Activated CD4-positive, alpha-beta T cell treated with anti-CD3 and anti-CD28 coated beads for 24 hours (primary cell): ENCODE data around the gene DPEP2.
"Not testable (repeated sequence)": the region's sequence is repeated elsewhere in the genome, so short reads cannot be mapped to it uniquely, and the experiment has no call there.

ENCODE experiments used
- DNase-seq, 2 donors: peaks; one replicate each; pipeline ENCODE4 v3.0.0-alpha.2; 2020; ENCODE audit warnings: low read depth in 2 of 2

DPEP2 gene

DNA sequence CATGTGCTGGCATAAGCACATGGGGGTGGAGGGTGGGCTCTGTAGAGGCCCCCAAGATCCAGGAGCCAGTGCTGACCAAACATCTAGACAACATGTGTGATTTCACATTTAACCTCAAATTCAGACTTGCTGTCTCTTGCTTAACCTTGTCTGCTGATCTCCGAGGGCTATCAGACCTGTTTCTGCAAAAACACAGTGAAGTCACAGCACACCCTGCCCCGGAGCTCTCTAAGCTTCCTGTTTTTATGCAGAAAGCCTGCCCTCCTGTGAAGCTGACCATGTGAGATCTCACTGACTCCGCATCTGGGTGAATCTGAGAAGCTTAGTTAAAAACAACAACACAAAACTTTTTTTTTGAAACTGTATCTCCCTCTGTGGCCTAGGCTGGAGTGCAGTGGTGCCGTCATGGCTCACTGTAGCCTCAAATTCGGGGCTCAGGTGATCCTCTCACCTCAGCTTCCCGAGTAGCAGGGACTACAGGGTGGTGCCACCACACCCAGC, 6.6 kb upstream of the DPEP2 start:
- DNase-seq, result no peak

DNA sequence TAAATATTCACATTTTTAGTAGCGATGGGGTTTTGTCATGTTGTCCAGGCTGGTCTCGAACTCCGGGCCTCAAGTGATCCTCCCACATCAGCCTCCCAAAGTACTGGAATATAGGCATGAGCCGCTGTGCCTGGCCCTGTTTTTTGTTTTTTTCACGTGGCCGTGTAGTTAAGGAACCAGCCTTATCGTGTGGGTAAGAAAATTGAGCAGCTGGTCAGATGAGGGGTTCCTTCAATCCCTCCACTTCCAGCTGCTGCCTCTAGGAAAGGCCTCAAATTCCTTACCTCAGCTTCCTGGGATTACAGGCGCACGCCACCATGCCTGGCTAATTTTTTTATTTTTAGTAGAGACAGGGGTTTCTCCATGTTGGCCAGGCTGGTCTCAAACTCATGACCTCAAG, 5.9 kb upstream of the DPEP2 start:
- no peak for DNase-seq

DNA sequence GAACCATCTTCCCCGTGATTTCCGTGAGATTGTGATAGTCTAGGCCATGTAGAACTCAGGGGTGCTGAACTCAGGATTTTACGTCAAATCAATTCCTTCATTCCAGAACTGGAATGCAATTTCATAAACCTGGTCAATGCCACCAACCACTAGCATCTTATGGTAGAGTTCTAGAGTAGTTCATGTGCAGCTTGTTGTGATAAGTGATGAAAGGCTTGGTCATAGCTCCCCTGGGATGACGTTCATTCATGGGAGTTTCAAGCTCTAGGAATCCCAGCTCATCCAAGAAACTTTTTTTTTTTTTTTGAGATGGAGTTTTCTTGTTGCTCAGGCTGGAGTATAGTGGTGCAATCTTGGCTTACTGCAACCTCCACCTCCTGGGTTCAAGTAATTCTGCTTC, 3.7 kb upstream of the DPEP2 start:
- no peak for DNase-seq

DNA sequence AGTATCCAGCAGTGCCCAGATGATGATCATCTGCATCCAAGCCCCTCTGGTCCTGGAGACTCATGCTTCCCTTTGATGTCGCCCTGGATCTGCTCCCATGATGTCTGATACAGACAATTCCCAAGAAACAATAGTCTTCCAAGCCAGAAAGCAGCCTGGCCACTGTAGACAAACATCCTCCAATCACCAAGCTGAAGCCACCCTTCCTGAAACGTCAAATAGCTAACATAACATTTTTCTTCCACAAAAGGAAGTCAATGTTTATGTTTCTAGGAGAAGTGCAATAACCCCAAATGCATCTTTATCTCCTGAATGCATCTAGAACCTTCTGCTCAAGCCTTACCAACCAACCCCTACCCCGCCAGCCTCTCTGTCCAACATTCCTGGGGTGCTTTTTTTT, 1.2 kb upstream of the DPEP2 start:
- no peak for DNase-seq

DNA sequence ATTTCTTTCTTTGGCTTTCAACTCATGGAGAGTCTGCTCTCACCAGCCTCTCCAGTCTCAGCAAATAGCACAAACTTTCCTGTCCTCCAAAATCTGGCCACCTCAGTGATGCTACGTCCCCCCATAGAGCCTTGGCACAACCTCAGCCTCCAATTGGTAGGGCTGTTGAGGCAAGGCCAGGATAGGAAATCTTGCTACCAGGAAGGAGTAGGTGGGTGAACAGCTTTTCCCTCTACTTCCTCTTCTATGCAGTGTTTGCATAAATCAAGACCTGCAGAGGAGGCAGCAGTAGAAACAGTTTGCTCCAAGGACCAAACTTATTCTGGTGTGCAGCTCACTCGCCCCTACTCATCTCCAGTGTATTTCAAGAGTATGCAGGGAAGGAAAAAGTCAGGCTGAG, 701 bp upstream of the DPEP2 start:
- DNase-seq, result no peak

DNA sequence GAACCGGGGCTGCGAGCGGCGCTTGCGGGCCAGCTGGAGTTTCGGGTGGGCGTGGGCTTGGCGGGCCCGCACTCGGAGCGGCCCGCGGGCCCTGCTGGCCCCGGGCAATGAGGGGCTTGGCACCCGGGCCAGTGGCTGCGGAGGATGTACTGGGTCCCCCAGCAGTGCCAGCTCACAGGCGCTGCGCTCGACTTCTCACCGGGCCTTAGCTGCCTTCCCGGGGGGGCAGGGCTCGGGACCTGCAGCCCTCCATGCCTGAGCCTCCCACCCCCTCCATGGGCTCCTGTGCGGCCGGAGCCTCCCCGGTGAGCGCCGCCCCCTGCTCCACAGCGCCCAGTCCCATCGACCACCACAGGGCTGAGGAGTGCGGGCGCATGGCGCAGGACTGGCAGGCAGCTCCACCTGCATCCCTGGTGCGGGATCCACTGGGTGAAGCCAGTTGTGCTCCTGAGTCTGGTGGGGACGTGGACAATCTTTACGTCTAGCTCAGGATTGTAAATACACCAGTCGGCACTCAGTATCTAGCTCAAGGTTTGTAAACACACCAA, 979 bp downstream of the DPEP2 start:
- DNase-seq, result not testable (repeated sequence)

DNA sequence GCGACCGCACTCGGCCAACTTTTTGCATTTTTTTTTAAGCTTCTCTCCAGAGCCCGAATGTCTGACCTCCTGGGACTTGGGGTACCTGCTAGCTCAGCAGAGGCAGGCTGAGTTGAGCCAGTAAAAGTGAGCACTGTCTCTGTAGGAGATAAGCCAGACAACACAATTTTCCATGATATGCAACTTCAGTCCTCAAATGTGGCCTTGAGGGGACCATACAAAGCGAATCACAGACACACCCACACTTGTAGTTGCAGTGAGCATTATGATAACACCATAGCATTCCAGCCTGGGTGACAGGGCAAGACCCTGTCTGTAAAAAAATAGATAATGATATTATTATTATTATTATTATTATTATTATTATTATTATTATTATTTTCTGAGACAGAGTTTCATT, 2.6 kb downstream of the DPEP2 start:
- DNase-seq, result no peak

DNA sequence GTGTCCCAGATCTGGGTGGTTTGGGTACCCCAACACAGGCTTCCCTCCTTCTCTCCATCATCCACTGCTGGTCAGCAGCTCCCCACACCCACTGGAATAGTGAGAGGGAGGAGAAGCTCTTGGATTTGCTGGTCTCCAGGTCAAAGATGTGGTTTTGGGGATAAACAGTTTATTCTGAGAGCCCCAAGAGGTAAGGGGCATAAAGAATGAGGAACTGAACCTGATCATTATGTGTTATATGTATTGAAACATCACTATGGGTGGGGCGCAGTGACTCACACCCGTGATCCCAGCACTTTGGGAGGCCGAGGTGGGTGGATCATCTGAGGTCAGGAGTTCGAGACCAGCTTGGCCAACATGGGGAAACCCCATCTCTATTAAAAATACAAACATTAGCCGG, 3.9 kb downstream of the DPEP2 start:
- no peak for DNase-seq

DNA sequence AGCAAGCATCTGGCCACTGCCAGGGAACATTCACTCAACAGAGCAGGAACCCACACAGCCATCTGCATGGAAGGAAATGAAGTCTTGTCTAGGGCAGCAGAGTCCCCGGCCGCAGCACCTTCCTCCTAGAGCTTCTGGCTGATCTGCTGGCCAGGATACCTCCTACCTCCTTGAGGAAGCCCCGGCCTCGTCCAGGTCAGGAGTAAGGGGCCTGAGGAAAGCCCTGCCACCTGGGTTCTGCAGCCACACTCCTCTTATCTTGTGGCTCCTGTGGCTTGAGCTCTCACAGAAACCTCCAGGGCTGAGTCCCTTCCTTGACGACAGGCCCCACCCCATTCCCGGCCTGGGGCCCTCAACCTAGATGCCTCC, 5.3 kb downstream of the DPEP2 start:
- not testable (repeated sequence) for DNase-seq

DNA sequence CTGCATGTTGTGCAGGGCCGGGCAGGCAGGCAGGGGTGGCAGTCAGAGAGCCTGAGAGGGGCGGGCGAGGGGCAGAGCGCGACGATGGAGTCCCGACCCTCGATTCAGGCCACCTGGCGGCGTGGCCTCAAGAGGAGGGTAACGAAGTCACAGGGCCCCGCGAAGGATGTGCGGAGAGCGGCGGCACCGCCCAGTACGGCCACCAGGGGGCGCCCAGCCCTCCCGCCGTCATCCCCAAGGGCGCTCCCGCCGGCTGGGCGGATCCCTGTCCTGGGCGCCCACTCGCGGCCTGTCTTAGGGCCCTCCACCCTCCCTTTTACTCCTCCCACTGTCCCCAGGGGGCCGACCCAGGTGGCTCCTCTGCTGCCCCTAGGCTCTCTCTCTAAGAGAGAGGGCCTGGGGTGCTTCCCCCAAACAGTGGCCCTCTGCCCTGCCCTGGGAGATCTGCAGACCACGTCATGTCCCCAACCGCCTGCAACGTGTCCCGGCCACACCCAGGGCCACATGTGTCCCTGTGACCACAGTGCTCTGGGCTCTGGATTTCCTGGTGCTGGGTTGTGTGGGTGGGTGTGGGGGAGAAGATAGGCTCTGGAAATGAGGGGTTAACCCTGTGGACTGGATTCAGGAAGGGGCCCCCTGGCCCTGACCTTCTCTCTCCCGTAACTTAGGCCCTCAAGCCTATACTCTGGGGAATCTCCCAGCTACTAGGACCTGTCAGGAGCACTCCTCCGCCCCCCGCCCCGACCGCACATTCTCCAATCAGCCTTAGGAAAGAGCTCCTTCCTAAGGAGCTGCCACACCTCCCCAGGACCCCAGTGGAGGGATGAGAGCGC, 5.9 kb downstream of the DPEP2 start:
- DNase-seq, result peak; percentile 74 to 77

DNA sequence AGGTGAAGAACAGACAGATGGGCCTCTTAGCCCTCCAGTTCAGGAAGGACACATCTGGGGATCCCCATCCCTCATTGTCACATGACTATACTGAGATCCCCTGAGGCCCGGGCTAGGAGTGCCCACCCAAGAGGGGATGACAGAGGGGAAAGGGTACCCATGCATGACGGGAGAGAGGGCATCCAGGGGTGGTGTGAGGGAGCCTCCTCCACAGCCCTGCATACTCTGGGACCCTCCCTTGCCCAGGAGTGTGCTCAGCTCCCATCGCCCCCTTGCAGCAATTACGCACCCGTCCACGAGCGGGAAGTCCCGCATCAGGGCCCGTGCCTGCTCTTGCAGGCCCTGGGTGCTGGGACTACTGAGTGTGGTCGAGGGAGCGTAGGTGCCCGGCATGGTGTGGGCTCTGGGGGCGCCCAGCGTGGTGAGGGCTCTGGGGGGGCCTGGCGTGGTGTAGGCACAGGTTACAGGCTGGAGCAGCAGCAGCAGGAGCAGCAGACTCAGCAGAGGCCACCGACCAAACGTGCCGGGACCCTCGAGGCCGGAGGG, 6.5 kb downstream of the DPEP2 start:
- DNase-seq, result no peak

DNA sequence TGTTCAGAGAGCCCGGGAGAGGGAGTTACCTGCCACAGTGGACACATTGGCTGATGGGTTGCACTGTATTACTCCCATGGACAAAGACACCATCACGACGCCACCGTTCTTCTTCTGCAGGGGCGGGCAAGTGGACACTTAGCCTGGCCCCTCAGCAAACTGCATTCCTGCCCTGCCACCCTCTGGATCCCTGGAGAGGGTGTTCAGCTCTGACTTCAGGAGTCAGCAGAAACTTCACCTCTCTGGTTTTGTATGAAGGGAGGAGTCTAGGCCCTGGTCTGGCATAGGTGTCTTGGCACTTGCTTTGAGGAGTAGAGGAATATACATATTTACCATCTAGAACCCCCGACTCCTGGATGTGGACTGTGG, 9.3 kb downstream of the DPEP2 start:
- DNase-seq, result no peak

DNA sequence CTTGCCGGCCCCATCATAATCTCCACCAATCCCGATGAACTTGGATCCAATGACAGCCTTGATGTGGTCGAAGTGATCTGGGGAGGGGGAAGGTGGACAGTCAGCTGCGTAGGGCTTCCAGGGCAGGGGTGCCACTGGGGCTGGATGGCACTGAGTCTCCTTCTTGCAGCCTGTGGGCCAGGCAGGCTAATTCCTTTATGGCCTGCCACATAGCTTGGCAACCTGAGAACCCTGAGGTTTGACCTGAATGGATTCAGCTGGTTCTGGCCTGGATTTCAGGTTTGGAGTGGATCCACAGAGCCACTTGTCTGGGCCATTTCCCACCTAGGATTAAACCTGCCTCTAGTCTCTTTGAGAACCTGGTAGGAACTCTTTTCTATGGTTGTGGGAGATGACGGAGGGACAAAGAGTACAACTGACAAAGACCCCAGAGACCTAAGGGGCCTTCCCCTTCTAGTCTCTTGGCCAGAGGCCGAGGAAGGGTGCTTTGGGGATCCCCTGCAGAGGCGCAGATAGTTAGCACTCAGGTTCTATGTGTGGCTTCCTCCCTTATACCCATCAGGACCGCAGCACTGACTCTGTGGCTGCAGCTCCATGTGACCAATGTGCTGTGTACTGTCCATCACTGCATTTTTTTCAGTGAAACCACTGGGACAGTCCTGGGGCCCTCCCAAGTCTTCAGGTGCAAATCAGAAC, 9.8 kb downstream of the DPEP2 start:
- DNase-seq, result no peak

DNA sequence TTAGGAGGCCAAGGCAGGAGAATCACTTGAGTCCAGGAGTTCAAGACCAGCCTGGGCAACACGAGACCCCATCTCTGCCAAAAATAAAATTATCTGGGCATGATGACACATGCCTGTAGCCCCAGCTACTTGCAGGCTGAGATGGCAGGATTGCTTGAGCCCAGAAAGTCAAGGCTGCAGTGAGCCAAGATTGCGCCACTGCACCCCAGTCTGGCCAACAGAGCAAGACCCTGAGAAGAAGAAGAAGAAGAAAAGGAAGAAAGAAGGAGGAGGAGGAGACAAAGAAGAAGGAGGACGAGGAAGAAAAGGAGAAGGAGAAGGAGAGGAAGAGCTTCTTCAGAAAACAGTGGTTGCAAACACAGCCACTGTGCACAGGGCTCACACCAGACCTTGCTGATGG, 10.6 kb downstream of the DPEP2 start:
- no peak for DNase-seq

DNA sequence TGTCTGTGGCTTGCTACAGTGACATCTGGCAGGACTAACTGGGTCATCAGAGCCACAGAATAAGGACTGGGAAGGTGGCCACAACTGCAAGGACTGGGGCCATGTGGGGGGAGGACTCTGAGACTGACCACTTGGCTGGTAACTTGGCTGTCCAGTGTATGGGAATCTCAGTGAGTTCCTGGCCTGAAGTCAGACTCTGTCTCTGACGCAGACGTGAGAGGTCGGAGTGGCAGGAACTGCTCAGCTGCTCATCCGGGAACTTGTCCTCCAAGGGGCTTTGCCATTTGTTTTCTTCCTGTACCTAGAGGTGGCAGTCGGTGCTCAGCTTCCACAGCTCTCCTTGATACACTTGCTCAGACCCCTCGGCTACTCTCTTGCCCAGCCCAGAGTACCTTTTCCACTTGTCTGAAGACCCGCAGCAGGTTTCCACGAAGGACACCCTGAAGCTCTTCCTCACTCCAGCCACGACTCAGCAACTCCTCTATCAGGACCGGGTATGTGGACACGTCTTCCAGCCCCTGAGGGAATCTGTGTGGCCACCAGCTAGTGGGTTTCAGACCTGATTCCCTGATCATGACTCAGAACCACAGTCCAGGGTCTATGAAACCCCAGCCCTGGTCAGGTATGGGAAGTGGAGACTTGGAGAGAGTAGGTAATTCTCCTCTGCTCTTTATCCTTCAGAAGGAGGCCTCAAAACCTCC, 11.7 kb downstream of the DPEP2 start:
- DNase-seq, result no peak

DNA sequence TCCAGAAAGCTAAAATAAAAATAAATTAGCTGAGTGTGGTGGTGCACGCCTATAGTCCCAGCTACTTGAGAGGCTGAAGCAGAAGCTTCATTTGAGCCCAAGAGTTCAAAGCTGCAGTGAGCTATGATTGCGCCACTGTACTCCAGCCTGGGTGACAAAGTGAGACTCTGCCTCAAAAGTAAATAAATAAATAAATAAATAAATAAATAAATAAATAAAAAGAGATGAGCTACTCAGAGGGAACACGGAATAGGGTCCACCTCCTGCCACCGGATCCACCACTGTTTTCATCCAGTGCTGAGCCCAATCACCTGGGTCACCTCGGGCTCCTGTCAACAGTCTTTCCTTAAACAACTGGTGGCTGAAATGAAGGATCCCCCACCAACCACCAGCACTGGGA, 12.3 kb downstream of the DPEP2 start:
- no peak for DNase-seq

DNA sequence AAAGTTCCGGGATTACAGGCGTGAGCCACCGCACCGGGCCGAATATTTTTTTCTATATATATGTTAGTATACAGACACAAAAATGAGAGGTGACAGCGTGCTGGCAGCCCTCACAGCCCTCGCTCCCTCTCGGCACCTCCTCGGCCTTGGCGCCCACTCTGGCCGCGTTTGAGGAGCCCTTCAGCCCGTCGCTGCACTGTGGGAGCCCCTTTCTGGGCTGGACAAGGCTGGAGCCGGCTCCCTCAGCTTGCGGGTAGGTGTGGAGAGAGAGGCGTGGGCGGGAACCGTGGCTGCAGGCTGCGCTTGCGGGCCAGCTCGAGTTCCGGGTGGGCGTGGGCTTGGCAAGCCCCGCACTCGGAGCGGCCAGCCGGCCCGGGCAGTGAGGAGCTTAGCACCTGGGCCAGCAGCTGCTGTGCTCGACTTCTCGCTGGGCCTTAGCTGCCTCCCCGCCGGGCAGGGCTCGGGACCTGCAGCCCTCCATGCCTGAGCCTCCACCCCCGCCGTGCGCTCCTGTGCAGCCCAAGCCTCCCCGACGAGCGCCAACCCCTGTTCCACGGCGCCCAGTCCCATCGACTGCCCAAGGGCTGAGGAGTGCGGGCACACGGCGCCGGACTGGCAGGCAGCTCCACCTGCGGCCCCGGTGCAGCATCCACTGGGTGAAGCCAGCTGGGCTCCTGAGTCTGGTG, 17.1 kb downstream of the DPEP2 start:
- DNase-seq, result no peak

DNA sequence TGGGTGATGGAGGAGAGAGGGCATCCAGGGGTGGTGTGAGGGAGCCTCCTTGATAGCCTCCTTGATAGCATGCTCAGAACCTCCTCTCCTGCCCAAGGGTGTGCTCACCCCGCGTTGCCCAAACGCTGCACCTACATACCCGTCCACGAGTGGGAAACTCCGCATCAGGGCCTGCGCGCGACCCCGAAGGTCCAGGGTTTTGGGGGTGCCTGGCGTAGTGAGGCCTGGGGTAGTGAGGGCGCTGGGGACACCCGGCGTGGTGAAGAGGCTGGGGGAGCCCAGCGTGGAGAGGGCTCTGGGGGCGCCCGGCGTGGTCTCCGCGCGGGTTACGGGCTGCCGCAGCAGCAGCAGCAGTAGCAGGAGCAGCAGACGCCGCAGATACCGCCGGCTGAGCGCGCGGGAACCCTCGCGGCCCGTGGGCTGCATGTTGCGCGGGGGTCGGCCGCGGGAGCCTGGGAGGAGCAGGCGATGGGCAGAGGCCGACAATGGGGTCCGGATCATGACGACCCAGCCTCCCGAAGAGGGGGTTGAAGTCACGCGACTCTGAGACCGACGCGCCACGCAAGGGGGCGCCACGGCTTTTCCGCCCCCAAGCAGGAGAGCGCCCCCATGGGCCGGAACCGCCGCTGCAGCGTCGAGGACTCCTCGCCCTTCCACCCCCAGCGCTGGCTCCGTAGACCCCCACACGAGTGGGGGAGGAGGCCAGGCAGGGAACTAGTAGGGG, 19.2 kb downstream of the DPEP2 start, which contains the start of gene DPEP3:
TSS of gene DPEP3 (minus strand) at position 545 of the 724 bp plus-strand sequence. CDS start at position 426, 119 bp downstream.
- no peak for DNase-seq

DNA sequence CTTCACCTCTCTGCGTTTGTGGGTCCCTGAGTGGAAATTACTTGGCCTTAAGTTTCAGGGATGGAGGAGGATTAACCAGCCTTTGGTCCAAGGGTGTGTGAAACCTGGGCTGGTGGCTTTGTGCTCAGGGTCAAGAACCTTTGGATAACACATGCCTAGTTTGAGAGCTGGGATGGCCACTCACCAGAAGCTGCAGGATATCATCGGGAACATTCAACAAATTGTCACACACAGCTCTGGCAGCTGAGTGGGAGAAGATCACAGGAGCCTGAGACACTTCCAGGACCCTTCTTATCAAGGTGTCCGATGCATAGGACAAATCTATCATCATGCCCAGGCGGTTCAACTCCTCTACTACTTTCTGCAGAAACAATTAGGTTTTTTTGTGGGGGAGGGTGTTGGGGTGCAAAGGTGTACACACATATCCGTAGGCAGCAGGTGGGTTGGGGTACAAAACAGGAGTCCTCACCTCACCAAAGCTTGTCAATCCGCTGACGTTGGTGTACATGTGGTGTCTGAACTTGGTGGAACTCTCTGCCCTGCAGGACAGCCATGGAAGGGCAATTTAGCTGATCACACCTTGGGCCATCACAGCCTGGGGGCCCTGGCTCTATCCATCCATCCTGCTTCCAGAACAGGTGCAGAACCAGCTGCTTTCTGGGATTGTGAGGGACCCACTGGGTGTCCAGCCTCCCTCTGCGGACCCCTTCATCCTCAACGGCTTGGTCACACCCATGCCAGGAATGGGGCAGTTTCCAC, 21.6 kb downstream of the DPEP2 start:
- no peak for DNase-seq

DNA sequence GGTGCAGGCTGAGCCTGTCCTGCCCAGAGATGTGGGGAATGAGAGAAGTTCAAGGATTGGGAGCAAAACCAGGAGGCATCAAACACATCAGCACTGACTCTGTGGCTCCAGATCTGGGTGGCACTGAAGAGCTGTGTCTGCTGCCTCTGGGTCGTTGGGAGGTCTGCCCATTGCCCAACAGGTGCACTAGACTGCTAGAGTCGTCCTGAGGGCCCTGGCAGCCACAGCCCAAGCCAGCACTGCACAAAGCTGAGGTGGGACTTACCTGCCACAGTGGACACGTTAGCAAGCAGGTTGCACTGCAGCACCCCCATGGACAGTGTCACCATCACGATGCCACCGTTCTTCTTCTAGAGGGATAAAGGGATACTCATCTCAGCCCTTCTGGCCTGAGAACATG, 22.3 kb downstream of the DPEP2 start:
- DNase-seq, result no peak
